CD4-positive, alpha-beta T cell (primary cell): ENCODE measurements around the gene SGIP1. TPM values are rescaled to one million over a fixed set of nuclear protein-coding genes. Genes with fewer than 3 reads are reported as not detected.

ENCODE experiments used
- ATAC-seq: fragments of 200-7000 bp; cut with Tn5 transposase; one replicate; pipeline ENCODE4 v1.10.0; 2022; ENCODE audit warnings: mild to moderate bottlenecking; ENCODE audit not compliant: poor library complexity
- CTCF ChIA-PET: fragments of 350-600 bp; sonication (Branson Sonifier 250); formaldehyde crosslinking; loops from one replicate; lab custom pipeline; 2021; ENCODE audit warnings: antibody characterized with exemption, inconsistent platforms; lab: Charles Lee
- POLR2A ChIA-PET: fragments of 350-600 bp; sonication (Branson Sonifier 250); formaldehyde crosslinking; loops from one replicate; lab custom pipeline; 2021; ENCODE audit warnings: antibody characterized with exemption, inconsistent platforms; lab: Charles Lee
- DNase-seq, 14 experiments: peaks; one replicate each; pipeline ENCODE4 v3.0.0-alpha.2; 2013 to 2020; ENCODE audit warnings: mixed read lengths in 2 of 14
- H3K27ac ChIP-seq, 2 donors: one replicate each; pipeline versions ENCODE4 v1.5.1 to v1.7.0; 2013; ENCODE audit warnings: low read length in 2 of 2, low read depth in 1 of 2, mild to moderate bottlenecking in 1 of 2
- H3K27me3 ChIP-seq, 2 experiments: 1 replicate in 1 of 2; 2 replicates in 1 of 2; pipeline versions ENCODE4 v1.6.1 to v1.7.0; 2013; ENCODE audit warnings: low read length in 2 of 2, control low read depth in 1 of 2, mild to moderate bottlenecking in 1 of 2, moderate library complexity in 1 of 2; ENCODE audit not compliant: insufficient read depth in 2 of 2, control insufficient read depth in 1 of 2
- H3K36me3 ChIP-seq: one replicate; pipeline ENCODE4 v1.6.1; 2013; ENCODE audit warnings: low read length, control low read depth; ENCODE audit not compliant: insufficient read depth
- H3K4me1 ChIP-seq: one replicate; pipeline ENCODE4 v1.6.1; 2013; ENCODE audit warnings: low read length, control low read depth; ENCODE audit not compliant: insufficient read depth
- H3K4me3 ChIP-seq: one replicate; pipeline ENCODE4 v1.5.1; 2013; ENCODE audit warnings: mild to moderate bottlenecking, low read length, moderate library complexity
- H3K9me3 ChIP-seq, 2 experiments: 1 replicate in 1 of 2; 2 replicates in 1 of 2; pipeline versions ENCODE4 v1.6.1 to v1.7.0; 2013; ENCODE audit warnings: low read length in 2 of 2, mild to moderate bottlenecking in 2 of 2, control low read depth in 1 of 2, moderate library complexity in 1 of 2; ENCODE audit not compliant: control insufficient read depth in 1 of 2, insufficient read depth in 1 of 2
- H3K27ac Mint-ChIP-seq: one replicate; pipeline ENCODE4 v1.8.0; 2020; ENCODE audit warnings: mixed read lengths
- H3K27me3 Mint-ChIP-seq: one replicate; pipeline ENCODE4 v1.8.0; 2021; ENCODE audit warnings: mixed read lengths
- H3K36me3 Mint-ChIP-seq: one replicate; pipeline ENCODE4 v1.8.0; 2021; ENCODE audit warnings: low read depth, mixed read lengths
- H3K4me1 Mint-ChIP-seq: one replicate; pipeline ENCODE4 v1.8.0; 2021; ENCODE audit warnings: low read depth, mixed read lengths
- H3K4me3 Mint-ChIP-seq: one replicate; pipeline ENCODE4 v1.8.0; 2020; ENCODE audit warnings: mild to moderate bottlenecking, mixed read lengths
- H3K9me3 Mint-ChIP-seq: one replicate; pipeline ENCODE4 v1.8.0; 2020; ENCODE audit warnings: mixed read lengths
- intact Hi-C, 2 experiments: fragments of 100-400 bp; cut with DNase I in 1 of 2; cut with micrococcal nuclease in 1 of 2; formaldehyde crosslinking; loops; one replicate each; pipeline versions ENCODE4 v1.15.1 to v1.9.0; 2023 to 2025; cut with DNase I, micrococcal nuclease
- total RNA-seq, 174 experiments: library from RNA in 2 of 174; stranded (reverse) in 2 of 174; gene quantifications; one replicate each; pipeline ENCODE4 v1.2.3 and lab custom pipeline; 2021 to 2026
- TF ChIP-seq, protein P1 (sequence below): fragments of 200-600 bp; IDR thresholded peaks from one replicate; pipeline ENCODE4 v1.8.0; 2022; ENCODE audit warnings: antibody characterized with exemption, mild to moderate bottlenecking

SGIP1 gene
- total RNA-seq, 2 experiments from 2014 or later, result 0.84 TPM; not detected in 1

DNA sequence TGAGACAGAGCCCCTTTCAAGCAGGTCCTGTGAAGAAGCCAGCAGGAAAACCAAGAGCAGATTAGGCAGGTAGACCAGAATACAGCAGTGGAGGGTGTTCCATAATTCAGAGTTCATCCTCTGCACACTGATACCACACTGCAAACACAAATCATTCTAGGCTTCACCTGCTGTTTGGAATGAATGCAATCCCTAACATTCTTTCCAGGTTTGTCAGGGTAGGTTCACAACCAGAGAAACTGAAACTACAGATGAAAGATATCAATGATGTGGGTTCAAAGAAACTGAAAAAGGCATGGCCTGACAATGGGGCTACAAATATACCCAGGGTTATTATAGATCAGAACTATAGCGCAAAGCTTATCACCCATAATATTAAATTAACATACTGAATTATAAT, 8.9 kb upstream of the SGIP1 start:
- ChIA-PET CTCF (no interaction called here), POLR2A (no interaction called here)
- H3K4me3 Mint-ChIP-seq, result no peak overlapping the region
- peaks cover 9% of the 10 kb centered on the region for H3K27me3 Mint-ChIP-seq
- H3K36me3 ChIP-seq, result no peaks in the 10 kb centered on the region
- no peaks in the 10 kb centered on the region for H3K9me3 Mint-ChIP-seq
- H3K36me3 Mint-ChIP-seq, result no peaks in the 10 kb centered on the region
- TF ChIP-seq, protein P1, sequence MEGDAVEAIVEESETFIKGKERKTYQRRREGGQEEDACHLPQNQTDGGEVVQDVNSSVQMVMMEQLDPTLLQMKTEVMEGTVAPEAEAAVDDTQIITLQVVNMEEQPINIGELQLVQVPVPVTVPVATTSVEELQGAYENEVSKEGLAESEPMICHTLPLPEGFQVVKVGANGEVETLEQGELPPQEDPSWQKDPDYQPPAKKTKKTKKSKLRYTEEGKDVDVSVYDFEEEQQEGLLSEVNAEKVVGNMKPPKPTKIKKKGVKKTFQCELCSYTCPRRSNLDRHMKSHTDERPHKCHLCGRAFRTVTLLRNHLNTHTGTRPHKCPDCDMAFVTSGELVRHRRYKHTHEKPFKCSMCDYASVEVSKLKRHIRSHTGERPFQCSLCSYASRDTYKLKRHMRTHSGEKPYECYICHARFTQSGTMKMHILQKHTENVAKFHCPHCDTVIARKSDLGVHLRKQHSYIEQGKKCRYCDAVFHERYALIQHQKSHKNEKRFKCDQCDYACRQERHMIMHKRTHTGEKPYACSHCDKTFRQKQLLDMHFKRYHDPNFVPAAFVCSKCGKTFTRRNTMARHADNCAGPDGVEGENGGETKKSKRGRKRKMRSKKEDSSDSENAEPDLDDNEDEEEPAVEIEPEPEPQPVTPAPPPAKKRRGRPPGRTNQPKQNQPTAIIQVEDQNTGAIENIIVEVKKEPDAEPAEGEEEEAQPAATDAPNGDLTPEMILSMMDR, result no peak
- no peaks in the 10 kb centered on the region for H3K9me3 ChIP-seq
- no peak overlapping the region for H3K27ac ChIP-seq
- DNase-seq (no peak), ATAC-seq (no peak)
- no peak overlapping the region for H3K4me3 ChIP-seq
- no peaks in the 10 kb centered on the region for H3K4me1 ChIP-seq
- H3K27ac Mint-ChIP-seq, result no peak overlapping the region
- H3K27me3 ChIP-seq, result no peaks in the 10 kb centered on the region
- no peaks in the 10 kb centered on the region for H3K4me1 Mint-ChIP-seq
- intact Hi-C loops, result no loop called here

DNA sequence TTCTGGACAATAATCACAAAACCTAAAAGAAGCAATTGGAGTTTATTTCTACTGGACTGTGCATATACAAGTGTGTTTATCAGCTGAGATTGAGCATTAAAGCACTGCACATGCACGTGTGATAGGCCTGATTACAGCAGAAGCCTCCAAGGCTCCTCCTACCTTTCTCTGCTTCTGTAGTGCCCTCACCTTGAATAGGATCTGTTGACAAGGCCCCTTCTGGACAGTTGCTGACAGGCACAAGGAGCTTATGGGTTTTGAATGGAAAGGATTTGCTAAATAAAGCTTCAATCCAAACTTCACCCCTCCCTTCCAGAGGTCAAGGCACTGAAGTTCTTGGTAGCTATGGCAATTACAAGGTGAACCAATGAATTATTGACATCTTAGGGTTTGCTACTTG, 7.9 kb upstream of the SGIP1 start:
- Histone ChIP-seq H3K4me1 (no peaks in the 10 kb centered on the region), H3K4me3 (no peak overlapping the region), H3K27ac (no peak overlapping the region), H3K9me3 (no peaks in the 10 kb centered on the region), H3K36me3 (no peaks in the 10 kb centered on the region), H3K27me3 (peaks cover 0 to 6% of the 10 kb centered on the region in 2 experiments)
- CTCF ChIA-PET, result no interaction called here
- intact Hi-C loops, result no loop called here
- Mint-ChIP-seq H3K9me3 (no peaks in the 10 kb centered on the region), H3K27me3 (peaks cover 12% of the 10 kb centered on the region), H3K27ac (no peak overlapping the region), H3K36me3 (no peaks in the 10 kb centered on the region), H3K4me1 (no peaks in the 10 kb centered on the region), H3K4me3 (no peak overlapping the region)
- POLR2A ChIA-PET, result no interaction called here
- ATAC-seq (no peak), DNase-seq (no peak)
- TF ChIP-seq, protein P1, result no peak

DNA sequence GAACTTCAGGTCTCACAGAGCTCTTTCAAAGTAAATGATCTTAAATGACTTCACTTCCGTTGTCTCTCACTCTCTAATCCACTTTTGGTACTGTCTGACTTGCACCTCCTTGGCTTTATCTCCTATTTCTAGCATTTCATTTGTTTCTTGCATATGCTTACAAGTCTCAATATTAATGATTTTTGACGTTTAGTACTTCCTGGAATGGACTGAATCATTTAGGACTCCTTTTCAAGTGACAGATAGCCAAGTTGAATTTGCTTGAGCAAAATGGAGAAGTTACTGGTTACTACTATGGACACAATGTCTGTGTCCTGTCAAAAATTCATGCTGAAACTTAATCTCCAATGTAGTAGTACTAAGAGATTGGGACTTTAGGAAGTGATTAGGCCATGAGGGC, 7.0 kb upstream of the SGIP1 start:
- CTCF ChIA-PET, result no interaction called here
- no peaks in the 10 kb centered on the region for H3K4me1 ChIP-seq
- H3K9me3 ChIP-seq, result no peaks in the 10 kb centered on the region
- no peak overlapping the region for H3K4me3 ChIP-seq
- H3K27me3 ChIP-seq, result peaks cover 3 to 16% of the 10 kb centered on the region in 2 experiments
- Mint-ChIP-seq H3K9me3 (no peaks in the 10 kb centered on the region), H3K4me1 (no peaks in the 10 kb centered on the region), H3K4me3 (no peak overlapping the region), H3K36me3 (no peaks in the 10 kb centered on the region), H3K27me3 (peaks cover 22% of the 10 kb centered on the region), H3K27ac (no peak overlapping the region)
- TF ChIP-seq, protein P1, result no peak
- no peaks in the 10 kb centered on the region for H3K36me3 ChIP-seq
- no peak for DNase-seq
- POLR2A ChIA-PET, result no interaction called here
- intact Hi-C loops, result no loop called here
- no peak for ATAC-seq
- H3K27ac ChIP-seq, result no peak overlapping the region
